HEK293 (cell line): ENCODE data around the gene B4GALT4.

Source experiments
- CTCF ChIA-PET: fragments of 350-600 bp; formaldehyde crosslinking; extraction: SDS; loops from one replicate; lab custom pipeline; 2021; ENCODE audit warnings: antibody characterized with exemption; lab: Yijun Ruan, JAX
- POLR2A ChIA-PET: fragments of 300-600 bp; formaldehyde crosslinking; extraction: SDS; loops from one replicate; lab custom pipeline; 2020; ENCODE audit warnings: antibody characterized with exemption, inconsistent platforms; lab: Yijun Ruan, JAX
- H3K27ac ChIP-seq: fragments of 200-500 bp; sonication (Bioruptor generic); 2 replicates; pipeline ENCODE4 v1.5.1; 2014; ENCODE audit warnings: low read depth, low read length, control low read depth, inconsistent platforms; ENCODE audit errors: extremely low read depth
- H3K36me3 ChIP-seq, 2 experiments: fragments of 200-500 bp in 1 of 2; sonication (Bioruptor generic) in 1 of 2; 1 replicate in 1 of 2; 2 replicates in 1 of 2; pipeline ENCODE4 v1.5.1; 2014 to 2017; ENCODE audit warnings: inconsistent platforms in 2 of 2, low read length in 2 of 2; ENCODE audit not compliant: control insufficient read depth in 2 of 2, insufficient read depth in 1 of 2
- H3K4me1 ChIP-seq: fragments of 200-500 bp; sonication (Bioruptor generic); 2 replicates; pipeline ENCODE4 v1.5.1; 2014; ENCODE audit warnings: mild to moderate bottlenecking, low read length, inconsistent platforms; ENCODE audit not compliant: control insufficient read depth, insufficient read depth
- H3K4me3 ChIP-seq: 2 replicates; pipeline ENCODE4 v1.5.1; 2011; ENCODE audit warnings: low read depth, mild to moderate bottlenecking, control low read depth, low read length, moderate library complexity
- H3K9me3 ChIP-seq: fragments of 200-500 bp; sonication (Bioruptor generic); 2 replicates; pipeline ENCODE4 v1.5.1; 2014; ENCODE audit warnings: low read depth, low read length, inconsistent platforms; ENCODE audit not compliant: control insufficient read depth, insufficient read depth
- HIC1 ChIP-seq: fragments of 450-650 bp; formaldehyde crosslinking; IDR thresholded peaks from 2 replicates; pipeline ENCODE4 v1.5.1; 2016; ENCODE audit warnings: missing biosample characterization, missing genetic modification characterization
- MEIS1 ChIP-seq: sonication (generic); formaldehyde crosslinking; IDR thresholded peaks from 2 replicates; pipeline ENCODE4 v1.8.1; 2022; ENCODE audit warnings: missing genetic modification reagents, mild to moderate bottlenecking, borderline replicate concordance
- MZF1 ChIP-seq: fragments of 450-650 bp; formaldehyde crosslinking; IDR thresholded peaks from 2 replicates; pipeline ENCODE4 v1.5.1; 2017; ENCODE audit warnings: missing biosample characterization, missing genetic modification characterization, borderline replicate concordance
- PRDM6 ChIP-seq: fragments of 450-650 bp; formaldehyde crosslinking; IDR thresholded peaks from 2 replicates; pipeline ENCODE4 v1.5.1; 2017; ENCODE audit warnings: missing biosample characterization, missing genetic modification characterization
- TSHZ1 ChIP-seq: fragments of 450-650 bp; formaldehyde crosslinking; IDR thresholded peaks from 2 replicates; pipeline ENCODE4 v1.5.1; 2016; ENCODE audit warnings: missing biosample characterization, missing genetic modification characterization, borderline replicate concordance
- YY1 ChIP-seq: fragments of 450-650 bp; formaldehyde crosslinking; IDR thresholded peaks from 2 replicates; pipeline ENCODE4 v1.5.1; 2018; ENCODE audit warnings: missing biosample characterization, missing genetic modification characterization
- ZBTB11 ChIP-seq: fragments of 450-650 bp; formaldehyde crosslinking; conservative IDR thresholded peaks from 2 replicates; pipeline ENCODE4 v1.5.1; 2016; ENCODE audit warnings: low read depth, missing biosample characterization, missing genetic modification characterization
- ZNF114 ChIP-seq: fragments of 450-650 bp; formaldehyde crosslinking; IDR thresholded peaks from 2 replicates; pipeline ENCODE4 v1.5.0; 2017; ENCODE audit warnings: missing biosample characterization, missing genetic modification characterization
- ZNF184 ChIP-seq: fragments of 450-650 bp; IDR thresholded peaks from 2 replicates; pipeline ENCODE4 v1.5.1; 2018; ENCODE audit warnings: missing biosample characterization, mild to moderate bottlenecking, missing genetic modification characterization
- ZNF23 ChIP-seq: fragments of 450-650 bp; formaldehyde crosslinking; IDR thresholded peaks from 2 replicates; pipeline ENCODE4 v1.5.1; 2016; ENCODE audit warnings: missing biosample characterization, missing genetic modification characterization, borderline replicate concordance
- ZNF311 ChIP-seq: fragments of 450-650 bp; formaldehyde crosslinking; IDR thresholded peaks from 2 replicates; pipeline ENCODE4 v1.5.1; 2017; ENCODE audit warnings: missing biosample characterization, missing genetic modification characterization, borderline replicate concordance
- ZNF350 ChIP-seq: fragments of 450-650 bp; formaldehyde crosslinking; IDR thresholded peaks from 2 replicates; pipeline ENCODE4 v1.5.0; 2017; ENCODE audit warnings: missing biosample characterization, mild to moderate bottlenecking, missing genetic modification characterization
- ZNF398 ChIP-seq: fragments of 450-650 bp; formaldehyde crosslinking; IDR thresholded peaks from 2 replicates; pipeline ENCODE4 v1.5.1; 2017; ENCODE audit warnings: missing biosample characterization, missing genetic modification characterization
- ZNF433 ChIP-seq: fragments of 450-650 bp; formaldehyde crosslinking; IDR thresholded peaks from 2 replicates; pipeline ENCODE4 v1.5.1; 2016; ENCODE audit warnings: missing biosample characterization, missing genetic modification characterization, low read depth
- ZNF514 ChIP-seq: fragments of 450-650 bp; formaldehyde crosslinking; IDR thresholded peaks from 2 replicates; pipeline ENCODE4 v1.5.1; 2016; ENCODE audit warnings: missing biosample characterization, missing genetic modification characterization
- ZNF530 ChIP-seq: fragments of 450-650 bp; formaldehyde crosslinking; IDR thresholded peaks from 2 replicates; pipeline ENCODE4 v1.5.1; 2016; ENCODE audit warnings: low read depth, missing biosample characterization, missing genetic modification characterization
- ZNF670 ChIP-seq: fragments of 450-650 bp; formaldehyde crosslinking; IDR thresholded peaks from 2 replicates; pipeline ENCODE4 v1.5.1; 2016; ENCODE audit warnings: missing biosample characterization, missing genetic modification characterization, low read depth
- ZNF76 ChIP-seq: fragments of 450-650 bp; formaldehyde crosslinking; IDR thresholded peaks from 2 replicates; pipeline ENCODE4; 2016; ENCODE audit warnings: low read depth, missing biosample characterization, missing genetic modification characterization, borderline replicate concordance

B4GALT4 gene

GRCh38 chr3:119245778-119246177 is 5.1 kb upstream of the B4GALT4 start:
- Histone ChIP-seq H3K27ac (no peak overlapping the region), H3K9me3 (no peaks in the 10 kb centered on the region), H3K4me1 (no peaks in the 10 kb centered on the region), H3K4me3 (no peak overlapping the region), H3K36me3 (no peaks in the 10 kb centered on the region)
- ChIA-PET CTCF (interaction anchor here (0.6 to 1.1 kb wide), 2 partner anchors 25 to 1511 kb away, joined by 3 to 7 read pairs; no protein-coding TSS in a partner anchor), POLR2A (no interaction called here)
- TF ChIP-seq YY1 (tag by site-specific recombination) (no peak), ZNF311 (tag by site-specific recombination) (no peak), PRDM6 (tag by site-specific recombination) (no peak), ZBTB11 (tag by site-specific recombination) (no peak), ZNF114 (tag by site-specific recombination) (no peak), ZNF23 (tag by site-specific recombination) (no peak), ZNF76 (tag by site-specific recombination) (no peak), ZNF514 (tag by site-specific recombination) (no peak), ZNF433 (no peak), MEIS1 (CRISPR knock-in tag) (no peak), ZNF184 (tag by site-specific recombination) (no peak), ZNF350 (tag by site-specific recombination) (no peak), MZF1 (tag by site-specific recombination) (no peak), TSHZ1 (tag by site-specific recombination) (no peak), ZNF530 (no peak)

GRCh38 chr3:119243712-119244111 is 3.0 kb upstream of the B4GALT4 start:
- H3K27ac ChIP-seq = no peak overlapping the region
- POLR2A ChIA-PET = no interaction called here
- no peaks in the 10 kb centered on the region for H3K36me3 ChIP-seq
- H3K4me1 ChIP-seq = no peaks in the 10 kb centered on the region
- no peaks in the 10 kb centered on the region for H3K9me3 ChIP-seq
- no peak overlapping the region for H3K4me3 ChIP-seq
- CTCF ChIA-PET = no interaction called here
- TF ChIP-seq ZNF670 (tag by site-specific recombination) (no peak), HIC1 (tag by site-specific recombination) (no peak), ZNF398 (tag by site-specific recombination) (no peak)
